Measurements from ENCODE around the gene GINS3.

The GINS3 gene

GRCh38 chr16:58435779-58436178 lies 43.5 kb downstream of the GINS3 start:
- Histone ChIP-seq H3K79me1 (replicated peaks; ENCODE audit: low read length, poor library complexity, severe bottlenecking) (no peaks in the 10 kb centered on the region), H3K27me3 (ENCODE audit: control insufficient read depth in 1 of 2, insufficient read depth in 1 of 2, low read length in 2 of 2) (peaks cover 10 to 11% of the 10 kb centered on the region in 2 experiments), H2AFZ (ENCODE audit: low read depth, low read length) (no peak overlapping the region), H3K4me2 (ENCODE audit: low read length, poor library complexity, severe bottlenecking) (no peak overlapping the region), H3K27ac (ENCODE audit: low read length, poor library complexity, severe bottlenecking) (no peak overlapping the region), H3K9ac (ENCODE audit: low read length) (no peak overlapping the region), H3K23ac (ENCODE audit: low read length in 2 of 2) (no peak overlapping the region), H3K4me1 (ENCODE audit: control insufficient read depth, insufficient read depth, low read depth, low read length) (no peaks in the 10 kb centered on the region), H3K18ac (ENCODE audit: low read depth in 1 of 2, low read length in 2 of 2) (no peak overlapping the region), H2AK5ac (ENCODE audit: low read length, severe bottlenecking) (no peak overlapping the region), H4K8ac (ENCODE audit: low read length) (no peak overlapping the region), H2BK5ac (ENCODE audit: low read depth, low read length, poor library complexity, severe bottlenecking) (no peak overlapping the region), H2BK12ac (ENCODE audit: low read length in 2 of 2) (no peak overlapping the region), H3K4ac (ENCODE audit: low read depth in 1 of 2, low read length in 2 of 2) (no peak overlapping the region), H3K14ac (ENCODE audit: low read length in 2 of 2) (no peak overlapping the region), H3K36me3 (ENCODE audit: control insufficient read depth in 1 of 2, insufficient read depth in 2 of 2, low read depth in 1 of 2, low read length in 2 of 2) (no peaks in the 10 kb centered on the region), H3K9me3 (ENCODE audit: control insufficient read depth, low read length) (no peaks in the 10 kb centered on the region), H2BK120ac (ENCODE audit: low read depth, low read length) (no peak overlapping the region), H3K4me3 (ENCODE audit: insufficient read depth in 1 of 2, low read depth in 1 of 2, low read length in 2 of 2) (no peak overlapping the region), H2BK15ac (ENCODE audit: low read depth, poor library complexity, severe bottlenecking) (no peak overlapping the region), H4K91ac (ENCODE audit: low read length) (no peak overlapping the region)
- no peak for DNase-seq
- 76% methylated on average over 2 of the region's 2 CpGs for WGBS

DNA sequence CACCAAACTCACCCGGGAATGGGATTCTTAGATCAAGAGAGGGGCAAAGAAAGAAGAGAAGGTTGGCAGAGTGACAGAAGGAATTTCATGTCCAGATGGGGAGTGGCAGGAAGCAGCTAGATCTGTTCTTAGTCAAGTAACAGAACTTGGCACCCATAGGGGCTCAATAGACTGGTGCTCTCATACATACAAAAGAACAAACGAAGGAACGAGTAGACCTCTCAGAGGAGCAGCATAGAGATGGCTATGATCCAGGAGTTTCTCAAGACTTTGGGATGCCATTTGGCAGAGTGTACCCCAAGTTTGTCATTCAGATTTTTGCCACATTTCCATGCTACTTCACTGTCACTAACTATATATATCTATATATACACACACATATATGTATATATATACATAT lies 47.9 kb downstream of the GINS3 start:
- Histone ChIP-seq H3K4me3 (ENCODE audit: insufficient read depth in 1 of 2, low read depth in 1 of 2, low read length in 2 of 2) (no peak overlapping the region), H2AK5ac (ENCODE audit: low read length, severe bottlenecking) (no peak overlapping the region), H3K27ac (ENCODE audit: low read length, poor library complexity, severe bottlenecking) (no peak overlapping the region), H2AFZ (ENCODE audit: low read depth, low read length) (no peak overlapping the region), H3K79me1 (replicated peaks; ENCODE audit: low read length, poor library complexity, severe bottlenecking) (no peaks in the 10 kb centered on the region), H2BK5ac (ENCODE audit: low read depth, low read length, poor library complexity, severe bottlenecking) (no peak overlapping the region), H3K14ac (ENCODE audit: low read length in 2 of 2) (no peak overlapping the region), H4K8ac (ENCODE audit: low read length) (no peak overlapping the region), H3K4me2 (ENCODE audit: low read length, poor library complexity, severe bottlenecking) (no peak overlapping the region), H3K9me3 (ENCODE audit: control insufficient read depth, low read length) (no peaks in the 10 kb centered on the region), H3K9ac (ENCODE audit: low read length) (no peak overlapping the region), H4K91ac (ENCODE audit: low read length) (no peak overlapping the region), H3K23ac (ENCODE audit: low read length in 2 of 2) (no peak overlapping the region), H2BK120ac (ENCODE audit: low read depth, low read length) (no peak overlapping the region), H3K36me3 (ENCODE audit: control insufficient read depth in 1 of 2, insufficient read depth in 2 of 2, low read depth in 1 of 2, low read length in 2 of 2) (no peaks in the 10 kb centered on the region), H3K4me1 (ENCODE audit: control insufficient read depth, insufficient read depth, low read depth, low read length) (no peaks in the 10 kb centered on the region), H3K18ac (ENCODE audit: low read depth in 1 of 2, low read length in 2 of 2) (no peak overlapping the region), H3K4ac (ENCODE audit: low read depth in 1 of 2, low read length in 2 of 2) (no peak overlapping the region), H3K27me3 (ENCODE audit: control insufficient read depth in 1 of 2, insufficient read depth in 1 of 2, low read length in 2 of 2) (peaks cover 22% of the 10 kb centered on the region in 2 experiments), H2BK12ac (ENCODE audit: low read length in 2 of 2) (no peak overlapping the region), H2BK15ac (ENCODE audit: low read depth, poor library complexity, severe bottlenecking) (no peak overlapping the region)
- DNase-seq = no peak
- 90% methylated on average over 3 of the region's 3 CpGs for WGBS

GRCh38 chr16:58442547-58442946 lies 50.3 kb downstream of the GINS3 start:
- Histone ChIP-seq H3K4ac (ENCODE audit: low read depth in 1 of 2, low read length in 2 of 2) (no peak overlapping the region), H3K14ac (ENCODE audit: low read length in 2 of 2) (no peak overlapping the region), H3K27me3 (ENCODE audit: control insufficient read depth in 1 of 2, insufficient read depth in 1 of 2, low read length in 2 of 2) (peaks cover 22% of the 10 kb centered on the region in 2 experiments), H2BK5ac (ENCODE audit: low read depth, low read length, poor library complexity, severe bottlenecking) (no peak overlapping the region), H4K91ac (ENCODE audit: low read length) (no peak overlapping the region), H2BK12ac (ENCODE audit: low read length in 2 of 2) (no peak overlapping the region), H3K4me3 (ENCODE audit: insufficient read depth in 1 of 2, low read depth in 1 of 2, low read length in 2 of 2) (no peak overlapping the region), H2BK120ac (ENCODE audit: low read depth, low read length) (no peak overlapping the region), H2BK15ac (ENCODE audit: low read depth, poor library complexity, severe bottlenecking) (no peak overlapping the region), H3K9ac (ENCODE audit: low read length) (no peak overlapping the region), H3K36me3 (ENCODE audit: control insufficient read depth in 1 of 2, insufficient read depth in 2 of 2, low read depth in 1 of 2, low read length in 2 of 2) (no peaks in the 10 kb centered on the region), H3K79me1 (replicated peaks; ENCODE audit: low read length, poor library complexity, severe bottlenecking) (no peaks in the 10 kb centered on the region), H3K9me3 (ENCODE audit: control insufficient read depth, low read length) (no peaks in the 10 kb centered on the region), H3K18ac (ENCODE audit: low read depth in 1 of 2, low read length in 2 of 2) (no peak overlapping the region), H3K23ac (ENCODE audit: low read length in 2 of 2) (no peak overlapping the region), H3K4me1 (ENCODE audit: control insufficient read depth, insufficient read depth, low read depth, low read length) (no peaks in the 10 kb centered on the region), H3K4me2 (ENCODE audit: low read length, poor library complexity, severe bottlenecking) (no peak overlapping the region), H2AK5ac (ENCODE audit: low read length, severe bottlenecking) (no peak overlapping the region), H4K8ac (ENCODE audit: low read length) (no peak overlapping the region), H3K27ac (ENCODE audit: low read length, poor library complexity, severe bottlenecking) (no peak overlapping the region), H2AFZ (ENCODE audit: low read depth, low read length) (no peak overlapping the region)
- DNase-seq = no peak
- WGBS = 49% methylated on average over 5 of the region's 5 CpGs

DNA sequence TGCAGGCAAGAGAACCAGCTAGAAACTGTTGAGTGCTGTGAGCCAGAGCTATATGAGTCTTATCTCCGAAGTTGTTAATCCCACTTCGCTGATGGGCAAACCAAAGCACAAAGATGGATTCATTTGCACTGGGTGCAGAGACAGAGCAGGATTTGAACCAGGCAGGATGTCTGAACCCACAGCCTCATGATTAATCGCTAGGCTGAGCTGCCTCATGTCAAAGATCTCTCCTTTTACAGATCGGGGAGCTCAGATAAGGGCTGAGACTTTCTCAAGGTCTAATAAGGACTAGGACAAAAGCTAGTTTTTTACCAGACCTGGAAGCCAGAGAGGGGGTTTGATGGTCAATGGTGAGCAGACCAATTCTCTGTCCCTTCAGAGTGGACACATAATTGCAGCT lies 51.5 kb downstream of the GINS3 start:
- no peak overlapping the region for H3K9ac ChIP-seq (ENCODE audit: low read length)
- no peak overlapping the region for H3K23ac ChIP-seq (ENCODE audit: low read length in 2 of 2)
- H2BK120ac ChIP-seq (ENCODE audit: low read depth, low read length) = no peak overlapping the region
- H2BK5ac ChIP-seq (ENCODE audit: low read depth, low read length, poor library complexity, severe bottlenecking) = no peak overlapping the region
- peaks cover 17 to 27% of the 10 kb centered on the region in 2 experiments for H3K27me3 ChIP-seq (ENCODE audit: control insufficient read depth in 1 of 2, insufficient read depth in 1 of 2, low read length in 2 of 2)
- no peak overlapping the region for H4K91ac ChIP-seq (ENCODE audit: low read length)
- H3K4ac ChIP-seq (ENCODE audit: low read depth in 1 of 2, low read length in 2 of 2) = no peak overlapping the region
- H3K4me3 ChIP-seq (ENCODE audit: insufficient read depth in 1 of 2, low read depth in 1 of 2, low read length in 2 of 2) = no peak overlapping the region
- no peak overlapping the region for H3K18ac ChIP-seq (ENCODE audit: low read depth in 1 of 2, low read length in 2 of 2)
- H2BK12ac ChIP-seq (ENCODE audit: low read length in 2 of 2) = no peak overlapping the region
- no peaks in the 10 kb centered on the region for H3K36me3 ChIP-seq (ENCODE audit: control insufficient read depth in 1 of 2, insufficient read depth in 2 of 2, low read depth in 1 of 2, low read length in 2 of 2)
- DNase-seq = no peak
- no peak overlapping the region for H3K4me2 ChIP-seq (ENCODE audit: low read length, poor library complexity, severe bottlenecking)
- H3K79me1 ChIP-seq (replicated peaks; ENCODE audit: low read length, poor library complexity, severe bottlenecking) = no peaks in the 10 kb centered on the region
- no peaks in the 10 kb centered on the region for H3K4me1 ChIP-seq (ENCODE audit: control insufficient read depth, insufficient read depth, low read depth, low read length)
- no peak overlapping the region for H3K27ac ChIP-seq (ENCODE audit: low read length, poor library complexity, severe bottlenecking)
- 79% methylated on average over 4 of the region's 4 CpGs for WGBS
- H3K9me3 ChIP-seq (ENCODE audit: control insufficient read depth, low read length) = no peaks in the 10 kb centered on the region
- H2AK5ac ChIP-seq (ENCODE audit: low read length, severe bottlenecking) = no peak overlapping the region
- no peak overlapping the region for H3K14ac ChIP-seq (ENCODE audit: low read length in 2 of 2)
- H4K8ac ChIP-seq (ENCODE audit: low read length) = no peak overlapping the region
- H2BK15ac ChIP-seq (ENCODE audit: low read depth, poor library complexity, severe bottlenecking) = no peak overlapping the region
- no peak overlapping the region for H2AFZ ChIP-seq (ENCODE audit: low read depth, low read length)
